Measurements from ENCODE around the gene FCSK.
"Not testable (repeated sequence)": the region's sequence is repeated elsewhere in the genome, so short reads cannot be mapped to it uniquely, and the experiment has no call there.

FCSK gene

GRCh38 chr16:70454222-70455034, at the start of gene FCSK:
Gene FCSK (plus strand): TSS chr16:70454595. CDS start chr16:70463191, 8,596 bp downstream.
- Histone ChIP-seq H3K36me3 (ENCODE audit: control insufficient read depth in 1 of 2, insufficient read depth in 2 of 2, low read length in 2 of 2) (no peaks in the 10 kb centered on the region), H3K27me3 (ENCODE audit: low read depth, low read length) (no peaks in the 10 kb centered on the region), H3K4me3 (ENCODE audit: low read depth in 1 of 2, low read length in 2 of 2) (peak within 1 kb of the TSS; percentile 93 to 99), H3K9me3 (ENCODE audit: control insufficient read depth in 1 of 2, low read length in 2 of 2) (no peaks in the 10 kb centered on the region), H3K27ac (ENCODE audit: low read length) (peak within 1 kb of the TSS; percentile 90), H3K4me1 (ENCODE audit: control insufficient read depth in 1 of 2, insufficient read depth in 2 of 2, low read length in 2 of 2) (peaks cover 0 to 15% of the 10 kb centered on the region in 2 donors)

GRCh38 chr16:70406104-70406503, 48.3 kb upstream of the FCSK start:
- H3K9me3 ChIP-seq (ENCODE audit: control insufficient read depth in 1 of 2, low read length in 2 of 2); H3K27ac ChIP-seq (ENCODE audit: low read length); H3K4me1 ChIP-seq (ENCODE audit: control insufficient read depth in 1 of 2, insufficient read depth in 2 of 2, low read length in 2 of 2); H3K4me3 ChIP-seq (ENCODE audit: low read depth in 1 of 2, low read length in 2 of 2); H3K36me3 ChIP-seq (ENCODE audit: control insufficient read depth in 1 of 2, insufficient read depth in 2 of 2, low read length in 2 of 2); H3K27me3 ChIP-seq (ENCODE audit: low read depth, low read length): not testable (repeated sequence)

GRCh38 chr16:70407811-70408274, 46.6 kb upstream of the FCSK start:
- Histone ChIP-seq H3K36me3 (ENCODE audit: control insufficient read depth in 1 of 2, insufficient read depth in 2 of 2, low read length in 2 of 2) (peaks cover 0 to 4% of the 10 kb centered on the region in 2 donors), H3K9me3 (ENCODE audit: control insufficient read depth in 1 of 2, low read length in 2 of 2) (no peaks in the 10 kb centered on the region), H3K4me3 (ENCODE audit: low read depth in 1 of 2, low read length in 2 of 2) (no peak overlapping the region), H3K27ac (ENCODE audit: low read length) (no peak overlapping the region), H3K4me1 (ENCODE audit: control insufficient read depth in 1 of 2, insufficient read depth in 2 of 2, low read length in 2 of 2) (peaks cover 0 to 4% of the 10 kb centered on the region in 2 donors), H3K27me3 (ENCODE audit: low read depth, low read length) (no peaks in the 10 kb centered on the region)

- H3K27ac ChIP-seq (ENCODE audit: low read length) = no peak overlapping the region
- no peaks in the 10 kb centered on the region for H3K27me3 ChIP-seq (ENCODE audit: low read depth, low read length)
- H3K36me3 ChIP-seq (ENCODE audit: control insufficient read depth in 1 of 2, insufficient read depth in 2 of 2, low read length in 2 of 2) = peaks cover 0 to 4% of the 10 kb centered on the region in 2 donors
- H3K4me3 ChIP-seq (ENCODE audit: low read depth in 1 of 2, low read length in 2 of 2) = no peak overlapping the region
- peaks cover 0 to 7% of the 10 kb centered on the region in 2 donors for H3K4me1 ChIP-seq (ENCODE audit: control insufficient read depth in 1 of 2, insufficient read depth in 2 of 2, low read length in 2 of 2)
- no peaks in the 10 kb centered on the region for H3K9me3 ChIP-seq (ENCODE audit: control insufficient read depth in 1 of 2, low read length in 2 of 2)
These were observed 43.7 kb upstream of the FCSK start for GRCh38 chr16:70410734-70411133.

- peaks cover 0 to 7% of the 10 kb centered on the region in 2 donors for H3K4me1 ChIP-seq (ENCODE audit: control insufficient read depth in 1 of 2, insufficient read depth in 2 of 2, low read length in 2 of 2)
- H3K4me3 ChIP-seq (ENCODE audit: low read depth in 1 of 2, low read length in 2 of 2) = no peak overlapping the region
- peaks cover 0 to 4% of the 10 kb centered on the region in 2 donors for H3K36me3 ChIP-seq (ENCODE audit: control insufficient read depth in 1 of 2, insufficient read depth in 2 of 2, low read length in 2 of 2)
These were observed 42.0 kb upstream of the FCSK start for GRCh38 chr16:70412385-70412784.

GRCh38 chr16:70413572-70413971, 40.8 kb upstream of the FCSK start:
- H3K27me3 ChIP-seq (ENCODE audit: low read depth, low read length); H3K36me3 ChIP-seq (ENCODE audit: control insufficient read depth in 1 of 2, insufficient read depth in 2 of 2, low read length in 2 of 2); H3K27ac ChIP-seq (ENCODE audit: low read length); H3K9me3 ChIP-seq (ENCODE audit: control insufficient read depth in 1 of 2, low read length in 2 of 2); H3K4me3 ChIP-seq (ENCODE audit: low read depth in 1 of 2, low read length in 2 of 2): not testable (repeated sequence)
- H3K4me1 ChIP-seq (ENCODE audit: control insufficient read depth in 1 of 2, insufficient read depth in 2 of 2, low read length in 2 of 2) = peaks cover 2 to 11% of the 10 kb centered on the region in 2 donors

More at GRCh38 chr16:70412385-70412784, 42.0 kb upstream of the FCSK start:
- no peak overlapping the region for H3K27ac ChIP-seq (ENCODE audit: low read length)
- no peaks in the 10 kb centered on the region for H3K9me3 ChIP-seq (ENCODE audit: control insufficient read depth in 1 of 2, low read length in 2 of 2)
- H3K27me3 ChIP-seq (ENCODE audit: low read depth, low read length) = no peaks in the 10 kb centered on the region

- peaks cover 11 to 31% of the 10 kb centered on the region in 2 donors for H3K4me1 ChIP-seq (ENCODE audit: control insufficient read depth in 1 of 2, insufficient read depth in 2 of 2, low read length in 2 of 2)
- peaks cover 0 to 2% of the 10 kb centered on the region in 2 donors for H3K36me3 ChIP-seq (ENCODE audit: control insufficient read depth in 1 of 2, insufficient read depth in 2 of 2, low read length in 2 of 2)
- no peaks in the 10 kb centered on the region for H3K27me3 ChIP-seq (ENCODE audit: low read depth, low read length)
- no peak overlapping the region for H3K4me3 ChIP-seq (ENCODE audit: low read depth in 1 of 2, low read length in 2 of 2)
- H3K9me3 ChIP-seq (ENCODE audit: control insufficient read depth in 1 of 2, low read length in 2 of 2) = no peaks in the 10 kb centered on the region
- no peak overlapping the region for H3K27ac ChIP-seq (ENCODE audit: low read length)
These were observed 37.4 kb upstream of the FCSK start for GRCh38 chr16:70416748-70417616.

- no peaks in the 10 kb centered on the region for H3K36me3 ChIP-seq (ENCODE audit: control insufficient read depth in 1 of 2, insufficient read depth in 2 of 2, low read length in 2 of 2)
- peaks cover 17 to 31% of the 10 kb centered on the region in 2 donors for H3K4me1 ChIP-seq (ENCODE audit: control insufficient read depth in 1 of 2, insufficient read depth in 2 of 2, low read length in 2 of 2)
- no peak overlapping the region for H3K27ac ChIP-seq (ENCODE audit: low read length)
- no peak overlapping the region for H3K4me3 ChIP-seq (ENCODE audit: low read depth in 1 of 2, low read length in 2 of 2)
- no peaks in the 10 kb centered on the region for H3K27me3 ChIP-seq (ENCODE audit: low read depth, low read length)
- no peaks in the 10 kb centered on the region for H3K9me3 ChIP-seq (ENCODE audit: control insufficient read depth in 1 of 2, low read length in 2 of 2)
These were observed 36.7 kb upstream of the FCSK start for GRCh38 chr16:70417661-70418060.

- no peak overlapping the region for H3K4me3 ChIP-seq (ENCODE audit: low read depth in 1 of 2, low read length in 2 of 2)
These were observed 36.0 kb upstream of the FCSK start for GRCh38 chr16:70418274-70418992.

GRCh38 chr16:70418993-70419318, 35.4 kb upstream of the FCSK start:
- Histone ChIP-seq H3K4me3 (ENCODE audit: low read depth in 1 of 2, low read length in 2 of 2) (no peak overlapping the region), H3K4me1 (ENCODE audit: control insufficient read depth in 1 of 2, insufficient read depth in 2 of 2, low read length in 2 of 2) (peaks cover 20 to 31% of the 10 kb centered on the region in 2 donors), H3K27me3 (ENCODE audit: low read depth, low read length) (no peaks in the 10 kb centered on the region), H3K9me3 (ENCODE audit: control insufficient read depth in 1 of 2, low read length in 2 of 2) (no peaks in the 10 kb centered on the region), H3K36me3 (ENCODE audit: control insufficient read depth in 1 of 2, insufficient read depth in 2 of 2, low read length in 2 of 2) (no peaks in the 10 kb centered on the region), H3K27ac (ENCODE audit: low read length) (no peak overlapping the region)

More at GRCh38 chr16:70418274-70418992, 36.0 kb upstream of the FCSK start:
- H3K9me3 ChIP-seq (ENCODE audit: control insufficient read depth in 1 of 2, low read length in 2 of 2) = no peaks in the 10 kb centered on the region
- no peak overlapping the region for H3K27ac ChIP-seq (ENCODE audit: low read length)
- H3K27me3 ChIP-seq (ENCODE audit: low read depth, low read length) = no peaks in the 10 kb centered on the region
- peaks cover 20 to 31% of the 10 kb centered on the region in 2 donors for H3K4me1 ChIP-seq (ENCODE audit: control insufficient read depth in 1 of 2, insufficient read depth in 2 of 2, low read length in 2 of 2)
- H3K36me3 ChIP-seq (ENCODE audit: control insufficient read depth in 1 of 2, insufficient read depth in 2 of 2, low read length in 2 of 2) = no peaks in the 10 kb centered on the region
